WTC11 (cell line): ENCODE data around the gene ALLC. TPM values are rescaled to one million over a fixed set of nuclear protein-coding genes. Genes with fewer than 3 reads are reported as not detected.

Experiments
- ATAC-seq: fragments of 200-7000 bp; cut with Tn5 transposase; 2 replicates; pipeline ENCODE4 v1.10.0; 2021; ENCODE audit warnings: mild to moderate bottlenecking, moderate library complexity
- CTCF ChIA-PET: fragments of 300-600 bp; sonication (Branson Sonifier 250); formaldehyde crosslinking; loops from one replicate; lab custom pipeline; 2021; ENCODE audit warnings: antibody characterized with exemption; lab: Charles Lee
- POLR2A ChIA-PET: fragments of 350-600 bp; sonication (Branson Sonifier 250); formaldehyde crosslinking; loops from one replicate; lab custom pipeline; 2021; ENCODE audit warnings: antibody characterized with exemption; lab: Charles Lee
- DNase-seq: peaks from one replicate; pipeline ENCODE4 v3.0.0; 2021; ENCODE audit warnings: low spot score
- H3K27ac Mint-ChIP-seq: 2 replicates; pipeline ENCODE4 v1.8.0; 2021; ENCODE audit warnings: mixed read lengths
- H3K27me3 Mint-ChIP-seq: 2 replicates; pipeline ENCODE4 v1.8.0; 2021; ENCODE audit warnings: low read depth, mild to moderate bottlenecking, moderate library complexity, mixed read lengths
- H3K36me3 Mint-ChIP-seq: 2 replicates; pipeline ENCODE4 v1.8.0; 2021; ENCODE audit warnings: mixed read lengths
- H3K4me1 Mint-ChIP-seq: 2 replicates; pipeline ENCODE4 v1.8.0; 2022; ENCODE audit warnings: mixed read lengths
- H3K4me3 Mint-ChIP-seq: 2 replicates; pipeline ENCODE4 v1.8.0; 2021; ENCODE audit warnings: mild to moderate bottlenecking, moderate library complexity, mixed read lengths
- H3K9me3 Mint-ChIP-seq: 2 replicates; pipeline ENCODE4 v1.8.0; 2021; ENCODE audit warnings: mixed read lengths
- ATF2 ChIP-seq: sonication (generic); formaldehyde crosslinking; IDR thresholded peaks from 2 replicates; pipeline ENCODE4 v1.8.1; 2022; ENCODE audit warnings: low read depth, missing genetic modification reagents, borderline replicate concordance
- ATF3 ChIP-seq: sonication (generic); formaldehyde crosslinking; conservative IDR thresholded peaks from 2 replicates; pipeline ENCODE4 v1.8.1; 2022; ENCODE audit warnings: mild to moderate bottlenecking, missing genetic modification reagents
- CTCF ChIP-seq: fragments of 200-600 bp; IDR thresholded peaks from 2 replicates; pipeline ENCODE4 v1.8.0; 2022; ENCODE audit warnings: antibody characterized with exemption
- EMX1 ChIP-seq: fragments of 250-450 bp; sonication (Bioruptor Pico); IDR thresholded peaks from 2 replicates; pipeline ENCODE4 v1.8.0; 2021; ENCODE audit warnings: mild to moderate bottlenecking
- ESRRA ChIP-seq: sonication (generic); formaldehyde crosslinking; IDR thresholded peaks from 2 replicates; pipeline ENCODE4 v1.8.1; 2022; ENCODE audit warnings: mild to moderate bottlenecking, missing genetic modification reagents, borderline replicate concordance
- FOXK1 ChIP-seq: sonication (generic); formaldehyde crosslinking; IDR thresholded peaks from 2 replicates; pipeline ENCODE4 v1.8.0; 2022; ENCODE audit warnings: mild to moderate bottlenecking, moderate library complexity, missing genetic modification reagents
- JUN ChIP-seq: sonication (generic); formaldehyde crosslinking; IDR thresholded peaks from 2 replicates; pipeline ENCODE4 v1.8.0; 2023; ENCODE audit warnings: mild to moderate bottlenecking, missing genetic modification reagents
- MXD4 ChIP-seq: fragments of 250-450 bp; sonication (Bioruptor Pico); IDR thresholded peaks from 2 replicates; pipeline ENCODE4 v1.8.0; 2021; ENCODE audit warnings: mild to moderate bottlenecking, moderate library complexity, borderline replicate concordance
- NFYB ChIP-seq: sonication (generic); formaldehyde crosslinking; conservative IDR thresholded peaks from 2 replicates; pipeline ENCODE4 v1.8.0; 2022; ENCODE audit warnings: low read depth, missing genetic modification reagents
- NR1H2 ChIP-seq: sonication (generic); formaldehyde crosslinking; IDR thresholded peaks from 2 replicates; pipeline ENCODE4 v1.9.0; 2021; ENCODE audit warnings: mild to moderate bottlenecking, moderate library complexity, missing genetic modification reagents
- NR2C2 ChIP-seq: sonication (generic); formaldehyde crosslinking; IDR thresholded peaks from 2 replicates; pipeline ENCODE4 v1.8.0; 2022; ENCODE audit warnings: mild to moderate bottlenecking, missing genetic modification reagents
- NR3C1 ChIP-seq: sonication (generic); formaldehyde crosslinking; conservative IDR thresholded peaks from 2 replicates; pipeline ENCODE4 v1.8.1; 2023; ENCODE audit warnings: low read depth, mild to moderate bottlenecking, missing genetic modification reagents
- SMAD4 ChIP-seq: sonication (generic); formaldehyde crosslinking; IDR thresholded peaks from 2 replicates; pipeline ENCODE4 v1.8.0; 2022; ENCODE audit warnings: mild to moderate bottlenecking, missing genetic modification reagents
- SOX15 ChIP-seq: fragments of 250-450 bp; sonication (Bioruptor Pico); IDR thresholded peaks from 2 replicates; pipeline ENCODE4 v1.9.0; 2021; ENCODE audit warnings: mild to moderate bottlenecking
- TP53 ChIP-seq: sonication (generic); formaldehyde crosslinking; IDR thresholded peaks from 2 replicates; pipeline ENCODE4 v1.8.1; 2023; ENCODE audit warnings: mild to moderate bottlenecking, missing genetic modification reagents
- ZBTB21 ChIP-seq: sonication (generic); formaldehyde crosslinking; IDR thresholded peaks from 2 replicates; pipeline ENCODE4 v1.8.1; 2023; ENCODE audit warnings: mild to moderate bottlenecking, missing genetic modification reagents, borderline replicate concordance
- ZNF138 ChIP-seq: sonication (generic); formaldehyde crosslinking; conservative IDR thresholded peaks from 2 replicates; pipeline ENCODE4 v1.8.1; 2022; ENCODE audit warnings: mild to moderate bottlenecking, moderate library complexity, missing genetic modification reagents
- ZNF219 ChIP-seq: sonication (generic); formaldehyde crosslinking; IDR thresholded peaks from 2 replicates; pipeline ENCODE4 v1.8.0; 2023; ENCODE audit warnings: missing genetic modification reagents, mild to moderate bottlenecking, borderline replicate concordance
- ZNF317 ChIP-seq: sonication (generic); formaldehyde crosslinking; IDR thresholded peaks from 2 replicates; pipeline ENCODE4 v1.8.1; 2023; ENCODE audit warnings: low read depth, mild to moderate bottlenecking, moderate library complexity, missing genetic modification reagents, borderline replicate concordance
- ZNF416 ChIP-seq: fragments of 250-450 bp; sonication (Bioruptor Pico); IDR thresholded peaks from 2 replicates; pipeline ENCODE4 v1.9.0; 2021; ENCODE audit warnings: mild to moderate bottlenecking, inconsistent platforms
- ZNF512 ChIP-seq: sonication (generic); formaldehyde crosslinking; IDR thresholded peaks from 2 replicates; pipeline ENCODE4 v1.8.1; 2022; ENCODE audit warnings: missing genetic modification reagents, borderline replicate concordance
- total RNA-seq: library from RNA; stranded (reverse); gene quantifications from 3 replicates; pipeline ENCODE4 v1.2.3, GENCODE V29; 2021
- TF ChIP-seq, protein P1 (sequence below): sonication (generic); formaldehyde crosslinking; IDR thresholded peaks from 2 replicates; pipeline ENCODE4 v1.8.1; 2022; ENCODE audit warnings: low read depth, mild to moderate bottlenecking, moderate library complexity, missing genetic modification reagents, borderline replicate concordance
- TF ChIP-seq, protein P2 (sequence below): sonication (generic); formaldehyde crosslinking; conservative IDR thresholded peaks from 2 replicates; pipeline ENCODE4 v1.8.1; 2023; ENCODE audit warnings: mild to moderate bottlenecking, low read depth, missing genetic modification reagents, moderate library complexity
- TF ChIP-seq, protein P3 (sequence below): sonication (generic); formaldehyde crosslinking; IDR thresholded peaks from 2 replicates; pipeline ENCODE4 v1.8.1; 2023; ENCODE audit warnings: mild to moderate bottlenecking, missing genetic modification reagents

The ALLC gene
- total RNA-seq, 1 experiment from 2014 or later: not detected

GRCh38 chr2:3622967-3623366, 35.0 kb upstream of the ALLC start:
- CTCF ChIA-PET: no interaction called here
- no peak overlapping the region for H3K27ac Mint-ChIP-seq
- POLR2A ChIA-PET: no interaction called here

DNA sequence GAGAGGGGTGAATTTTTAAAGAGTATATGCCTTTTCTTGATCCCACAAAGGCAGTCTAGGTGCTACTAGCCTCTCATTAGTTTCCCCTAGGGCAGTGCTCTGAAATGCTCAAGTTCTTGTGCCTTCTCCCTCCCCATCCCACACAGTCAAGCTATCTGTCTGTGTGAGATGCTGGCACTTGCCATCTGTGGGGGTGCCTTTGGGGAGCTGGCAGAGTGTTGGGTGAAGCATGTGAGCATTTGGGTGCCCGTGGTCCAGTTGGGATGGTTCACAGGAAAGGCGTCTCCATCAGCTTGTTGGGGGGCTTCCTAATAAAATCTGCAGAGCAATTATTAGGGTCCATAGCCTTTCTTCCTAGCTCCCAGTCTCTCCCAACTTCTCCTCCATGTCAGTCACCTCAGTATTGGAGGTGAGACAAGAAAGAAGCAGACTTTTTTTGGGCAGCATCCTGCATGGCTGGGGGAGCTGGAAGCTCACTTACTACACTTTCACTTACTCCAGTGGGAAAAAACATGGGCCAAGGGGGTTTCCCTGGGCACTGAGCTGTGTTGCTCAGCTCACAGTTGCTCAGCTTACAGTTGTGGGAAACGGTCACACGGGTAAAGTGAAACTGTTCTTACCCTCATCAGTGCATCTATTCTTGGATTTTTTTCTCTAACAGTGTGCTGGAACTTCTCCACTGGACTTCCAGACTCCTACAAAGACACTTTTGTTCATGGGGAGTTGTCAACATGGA, 33.8 kb upstream of the ALLC start:
- H3K27ac Mint-ChIP-seq: no peak overlapping the region
- ATAC-seq (no peak), DNase-seq (no peak)
- H3K9me3 Mint-ChIP-seq: peaks cover 35% of the 10 kb centered on the region
- ChIA-PET POLR2A (no interaction called here), CTCF (interaction anchor here (1.2 kb wide), 1 partner anchor 30 kb away, joined by 3 read pairs; the partner anchor contains the start of gene COLEC11)
- H3K27me3 Mint-ChIP-seq: no peaks in the 10 kb centered on the region; the same call in 1 of the 2 replicates
- H3K4me1 Mint-ChIP-seq: peaks cover 8% of the 10 kb centered on the region
- H3K4me3 Mint-ChIP-seq: no peak overlapping the region
- H3K36me3 Mint-ChIP-seq: no peaks in the 10 kb centered on the region
- no peak for TF ChIP-seq ZNF512 (CRISPR knock-in tag)
- no peak for TF ChIP-seq SOX15 (CRISPR knock-in tag)
- TF ChIP-seq SMAD4: no peak
- no peak for TF ChIP-seq ZNF138
- TF ChIP-seq ZNF416 (CRISPR knock-in tag): no peak
- TF ChIP-seq, protein P1, sequence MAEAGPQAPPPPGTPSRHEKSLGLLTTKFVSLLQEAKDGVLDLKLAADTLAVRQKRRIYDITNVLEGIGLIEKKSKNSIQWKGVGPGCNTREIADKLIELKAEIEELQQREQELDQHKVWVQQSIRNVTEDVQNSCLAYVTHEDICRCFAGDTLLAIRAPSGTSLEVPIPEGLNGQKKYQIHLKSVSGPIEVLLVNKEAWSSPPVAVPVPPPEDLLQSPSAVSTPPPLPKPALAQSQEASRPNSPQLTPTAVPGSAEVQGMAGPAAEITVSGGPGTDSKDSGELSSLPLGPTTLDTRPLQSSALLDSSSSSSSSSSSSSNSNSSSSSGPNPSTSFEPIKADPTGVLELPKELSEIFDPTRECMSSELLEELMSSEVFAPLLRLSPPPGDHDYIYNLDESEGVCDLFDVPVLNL: no peak
- TF ChIP-seq, protein P2, sequence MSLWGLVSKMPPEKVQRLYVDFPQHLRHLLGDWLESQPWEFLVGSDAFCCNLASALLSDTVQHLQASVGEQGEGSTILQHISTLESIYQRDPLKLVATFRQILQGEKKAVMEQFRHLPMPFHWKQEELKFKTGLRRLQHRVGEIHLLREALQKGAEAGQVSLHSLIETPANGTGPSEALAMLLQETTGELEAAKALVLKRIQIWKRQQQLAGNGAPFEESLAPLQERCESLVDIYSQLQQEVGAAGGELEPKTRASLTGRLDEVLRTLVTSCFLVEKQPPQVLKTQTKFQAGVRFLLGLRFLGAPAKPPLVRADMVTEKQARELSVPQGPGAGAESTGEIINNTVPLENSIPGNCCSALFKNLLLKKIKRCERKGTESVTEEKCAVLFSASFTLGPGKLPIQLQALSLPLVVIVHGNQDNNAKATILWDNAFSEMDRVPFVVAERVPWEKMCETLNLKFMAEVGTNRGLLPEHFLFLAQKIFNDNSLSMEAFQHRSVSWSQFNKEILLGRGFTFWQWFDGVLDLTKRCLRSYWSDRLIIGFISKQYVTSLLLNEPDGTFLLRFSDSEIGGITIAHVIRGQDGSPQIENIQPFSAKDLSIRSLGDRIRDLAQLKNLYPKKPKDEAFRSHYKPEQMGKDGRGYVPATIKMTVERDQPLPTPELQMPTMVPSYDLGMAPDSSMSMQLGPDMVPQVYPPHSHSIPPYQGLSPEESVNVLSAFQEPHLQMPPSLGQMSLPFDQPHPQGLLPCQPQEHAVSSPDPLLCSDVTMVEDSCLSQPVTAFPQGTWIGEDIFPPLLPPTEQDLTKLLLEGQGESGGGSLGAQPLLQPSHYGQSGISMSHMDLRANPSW: no peak
- TF ChIP-seq ESRRA (CRISPR knock-in tag): no peak

More at GRCh38 chr2:3622967-3623366, 35.0 kb upstream of the ALLC start:
- peaks cover 3% of the 10 kb centered on the region; the same call in 1 of the 2 replicates for H3K4me1 Mint-ChIP-seq
- H3K9me3 Mint-ChIP-seq: peaks cover 46% of the 10 kb centered on the region
- DNase-seq (no peak), ATAC-seq (no peak)
- H3K4me3 Mint-ChIP-seq: no peak overlapping the region
- peaks cover 1% of the 10 kb centered on the region; the same call in 1 of the 2 replicates for H3K27me3 Mint-ChIP-seq
- peaks cover 2% of the 10 kb centered on the region; the same call in 1 of the 2 replicates for H3K36me3 Mint-ChIP-seq
- no peak for TF ChIP-seq SOX15 (CRISPR knock-in tag)
- no peak for TF ChIP-seq JUN
- TF ChIP-seq NR1H2 (CRISPR knock-in tag): no peak
- TF ChIP-seq, protein P3, sequence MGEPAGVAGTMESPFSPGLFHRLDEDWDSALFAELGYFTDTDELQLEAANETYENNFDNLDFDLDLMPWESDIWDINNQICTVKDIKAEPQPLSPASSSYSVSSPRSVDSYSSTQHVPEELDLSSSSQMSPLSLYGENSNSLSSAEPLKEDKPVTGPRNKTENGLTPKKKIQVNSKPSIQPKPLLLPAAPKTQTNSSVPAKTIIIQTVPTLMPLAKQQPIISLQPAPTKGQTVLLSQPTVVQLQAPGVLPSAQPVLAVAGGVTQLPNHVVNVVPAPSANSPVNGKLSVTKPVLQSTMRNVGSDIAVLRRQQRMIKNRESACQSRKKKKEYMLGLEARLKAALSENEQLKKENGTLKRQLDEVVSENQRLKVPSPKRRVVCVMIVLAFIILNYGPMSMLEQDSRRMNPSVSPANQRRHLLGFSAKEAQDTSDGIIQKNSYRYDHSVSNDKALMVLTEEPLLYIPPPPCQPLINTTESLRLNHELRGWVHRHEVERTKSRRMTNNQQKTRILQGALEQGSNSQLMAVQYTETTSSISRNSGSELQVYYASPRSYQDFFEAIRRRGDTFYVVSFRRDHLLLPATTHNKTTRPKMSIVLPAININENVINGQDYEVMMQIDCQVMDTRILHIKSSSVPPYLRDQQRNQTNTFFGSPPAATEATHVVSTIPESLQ (CRISPR knock-in tag): no peak
- TF ChIP-seq FOXK1: no peak
- no peak for TF ChIP-seq ZBTB21
- no peak for TF ChIP-seq EMX1 (CRISPR knock-in tag)
- no peak for TF ChIP-seq ZNF219
- no peak for TF ChIP-seq CTCF
- TF ChIP-seq ATF3 (CRISPR knock-in tag): no peak
- no peak for TF ChIP-seq NFYB (CRISPR knock-in tag)
- no peak for TF ChIP-seq ZNF317 (CRISPR knock-in tag)
- no peak for TF ChIP-seq ZNF416 (CRISPR knock-in tag)
- no peak for TF ChIP-seq TP53 (CRISPR knock-in tag)
- no peak for TF ChIP-seq ATF2 (CRISPR knock-in tag)
- TF ChIP-seq MXD4 (CRISPR knock-in tag): no peak
- TF ChIP-seq NR2C2 (CRISPR knock-in tag): no peak
- no peak for TF ChIP-seq NR3C1 (CRISPR knock-in tag)
- TF ChIP-seq, all 79 proteins: peak for 0
